ENCODE measurements around the gene EFHB. TPM values are rescaled to one million over a fixed set of nuclear protein-coding genes. Genes with fewer than 3 reads are reported as not detected.
A peak's percentile ranks its signal among the peaks of the same experiment; 100 is the strongest.
"Not testable (repeated sequence)": the region's sequence is repeated elsewhere in the genome, so short reads cannot be mapped to it uniquely, and the experiment has no call there.

The EFHB gene
- total RNA-seq, 1 donor from 2014 or later = 1.0 TPM

GRCh38 chr3:19960696-19961095 is 26.7 kb upstream of the EFHB start:
- Mint-ChIP-seq H3K4me1 (no peaks in the 10 kb centered on the region), H3K36me3 (peaks cover 22% of the 10 kb centered on the region), H3K4me3 (no peak overlapping the region), H3K27ac (no peak overlapping the region), H3K9me3 (no peaks in the 10 kb centered on the region), H3K27me3 (ENCODE audit: low read depth) (no peaks in the 10 kb centered on the region)
- TF ChIP-seq, protein P1, sequence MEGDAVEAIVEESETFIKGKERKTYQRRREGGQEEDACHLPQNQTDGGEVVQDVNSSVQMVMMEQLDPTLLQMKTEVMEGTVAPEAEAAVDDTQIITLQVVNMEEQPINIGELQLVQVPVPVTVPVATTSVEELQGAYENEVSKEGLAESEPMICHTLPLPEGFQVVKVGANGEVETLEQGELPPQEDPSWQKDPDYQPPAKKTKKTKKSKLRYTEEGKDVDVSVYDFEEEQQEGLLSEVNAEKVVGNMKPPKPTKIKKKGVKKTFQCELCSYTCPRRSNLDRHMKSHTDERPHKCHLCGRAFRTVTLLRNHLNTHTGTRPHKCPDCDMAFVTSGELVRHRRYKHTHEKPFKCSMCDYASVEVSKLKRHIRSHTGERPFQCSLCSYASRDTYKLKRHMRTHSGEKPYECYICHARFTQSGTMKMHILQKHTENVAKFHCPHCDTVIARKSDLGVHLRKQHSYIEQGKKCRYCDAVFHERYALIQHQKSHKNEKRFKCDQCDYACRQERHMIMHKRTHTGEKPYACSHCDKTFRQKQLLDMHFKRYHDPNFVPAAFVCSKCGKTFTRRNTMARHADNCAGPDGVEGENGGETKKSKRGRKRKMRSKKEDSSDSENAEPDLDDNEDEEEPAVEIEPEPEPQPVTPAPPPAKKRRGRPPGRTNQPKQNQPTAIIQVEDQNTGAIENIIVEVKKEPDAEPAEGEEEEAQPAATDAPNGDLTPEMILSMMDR (IDR thresholded peaks at IDR 0.05; ENCODE audit: unreplicated experiment) = no peak
- DNase-seq (ENCODE audit: low spot score in 2 of 2, unreplicated experiment in 2 of 2) = no peak

GRCh38 chr3:19959505-19959904 is 25.5 kb upstream of the EFHB start:
- Mint-ChIP-seq H3K36me3 (peaks cover 29% of the 10 kb centered on the region), H3K4me1 (no peaks in the 10 kb centered on the region), H3K27me3 (ENCODE audit: low read depth) (no peaks in the 10 kb centered on the region), H3K9me3 (no peaks in the 10 kb centered on the region), H3K4me3 (no peak overlapping the region), H3K27ac (no peak overlapping the region)
- no peak for DNase-seq (ENCODE audit: low spot score in 2 of 2, unreplicated experiment in 2 of 2)
- TF ChIP-seq, protein P1 (IDR thresholded peaks at IDR 0.05; ENCODE audit: unreplicated experiment) = no peak

DNA sequence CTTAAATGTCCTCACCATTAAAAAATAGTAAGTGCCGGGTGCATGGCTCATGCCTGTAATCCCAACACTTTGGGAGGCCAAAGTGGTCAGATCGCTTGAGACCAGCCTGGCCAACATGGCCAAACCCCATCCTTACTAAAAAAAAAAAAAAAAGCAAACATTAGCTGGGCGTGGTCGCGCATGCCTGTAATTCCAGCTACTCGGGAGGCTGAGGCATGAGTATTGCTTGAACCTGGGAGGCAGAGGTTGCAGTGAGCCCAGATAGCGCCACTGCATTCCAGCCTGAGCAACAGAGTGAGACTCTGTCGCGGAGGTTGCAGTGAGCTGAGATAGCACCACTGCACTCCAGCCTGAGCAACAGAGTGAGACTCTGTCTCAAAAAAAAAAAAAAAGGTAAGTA is 23.3 kb upstream of the EFHB start:
- H3K4me1 Mint-ChIP-seq; H3K9me3 Mint-ChIP-seq; H3K4me3 Mint-ChIP-seq; H3K27ac Mint-ChIP-seq; DNase-seq (ENCODE audit: low spot score in 2 of 2, unreplicated experiment in 2 of 2); H3K27me3 Mint-ChIP-seq (ENCODE audit: low read depth): not testable (repeated sequence)
- peaks cover 20% of the 10 kb centered on the region for H3K36me3 Mint-ChIP-seq

- H3K4me1 Mint-ChIP-seq = peaks cover 4% of the 10 kb centered on the region
- DNase-seq (ENCODE audit: low spot score in 2 of 2, unreplicated experiment in 2 of 2) = no peak
- TF ChIP-seq, protein P1 (IDR thresholded peaks at IDR 0.05; ENCODE audit: unreplicated experiment) = no peak
- no peaks in the 10 kb centered on the region for H3K9me3 Mint-ChIP-seq
- H3K27me3 Mint-ChIP-seq (ENCODE audit: low read depth) = no peaks in the 10 kb centered on the region
- H3K4me3 Mint-ChIP-seq = no peak overlapping the region
- peaks cover 23% of the 10 kb centered on the region for H3K36me3 Mint-ChIP-seq
- H3K27ac Mint-ChIP-seq = no peak overlapping the region
These were observed 20.7 kb upstream of the EFHB start for GRCh38 chr3:19954676-19955075.

- Mint-ChIP-seq H3K4me1 (peaks cover 30% of the 10 kb centered on the region), H3K4me3 (no peak overlapping the region), H3K27me3 (ENCODE audit: low read depth) (no peaks in the 10 kb centered on the region), H3K9me3 (peaks cover 7% of the 10 kb centered on the region), H3K36me3 (peaks cover 12% of the 10 kb centered on the region), H3K27ac (no peak overlapping the region)
- no peak for DNase-seq (ENCODE audit: low spot score in 2 of 2, unreplicated experiment in 2 of 2)
- TF ChIP-seq, protein P1 (IDR thresholded peaks at IDR 0.05; ENCODE audit: unreplicated experiment) = no peak
These were observed 16.3 kb upstream of the EFHB start for GRCh38 chr3:19950316-19950715.

DNA sequence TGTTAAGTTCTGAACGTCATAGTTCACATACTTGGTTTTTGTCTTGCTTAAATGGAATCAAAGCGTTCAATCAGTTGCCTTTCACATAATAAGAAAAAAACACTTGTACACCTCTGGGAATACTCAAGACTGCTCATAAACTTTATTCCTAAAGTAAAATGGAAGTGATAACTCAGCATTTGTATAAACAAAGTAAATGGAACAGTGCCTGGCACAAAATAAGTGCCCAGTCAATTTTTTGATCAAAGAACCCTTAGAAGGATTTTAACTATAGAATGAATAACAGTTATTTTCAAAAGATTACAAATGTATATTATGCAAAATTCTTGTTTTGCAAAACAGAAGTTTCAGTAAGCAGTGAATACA is 14.2 kb upstream of the EFHB start:
- Mint-ChIP-seq H3K9me3 (peaks cover 7% of the 10 kb centered on the region), H3K27me3 (ENCODE audit: low read depth) (no peaks in the 10 kb centered on the region), H3K4me3 (peak overlapping the region; percentile 99), H3K4me1 (peaks cover 30% of the 10 kb centered on the region), H3K36me3 (peaks cover 10% of the 10 kb centered on the region), H3K27ac (peak overlapping the region; percentile 100)
- TF ChIP-seq, protein P1 (IDR thresholded peaks at IDR 0.05; ENCODE audit: unreplicated experiment) = no peak
- DNase-seq (ENCODE audit: low spot score in 2 of 2, unreplicated experiment in 2 of 2) = no peak
